K562 (cell line): ENCODE measurements around the gene DCAF6. TPM values are rescaled to one million over a fixed set of nuclear protein-coding genes. Genes with fewer than 3 reads are reported as not detected.

ENCODE experiments used
- ATAC-seq: fragments of 200-7000 bp; cut with Tn5 transposase; 3 replicates; pipeline ENCODE4 v1.9.1; 2020; ENCODE audit warnings: moderate library complexity
- BruUV-seq: library from RNA; stranded (reverse); fragments of 400-500 nt; replicated peaks from 2 replicates; lab custom pipeline; 2021; lab: Mats Ljungman, UMichigan
- CTCF ChIA-PET: fragments of 300-600 bp; formaldehyde crosslinking; extraction: SDS; loops from one replicate; lab custom pipeline; 2021; ENCODE audit warnings: low intra/inter-chr PET ratio; lab: Yijun Ruan, JAX
- POLR2A ChIA-PET: fragments of 300-600, 350-650 bp; sonication (Branson Sonifier 250); formaldehyde crosslinking; extraction: SDS; loops from one replicate; lab custom pipeline; 2021; ENCODE audit warnings: antibody characterized with exemption, inconsistent platforms; lab: Yijun Ruan, JAX
- DNase-seq, 4 experiments: peaks; one replicate each; pipeline versions ENCODE4 v3.0.0 to v3.0.0-alpha.2; 2011 to 2018; ENCODE audit warnings: low spot score in 3 of 4, mixed read lengths in 3 of 4; ENCODE audit errors: extremely low read depth in 1 of 4
- FAIRE-seq: peaks from 2 replicates; lab custom pipeline; 2011; peaks lifted over from hg19 to GRCh38; lab: Jason Lieb, UNC
- H2AFZ ChIP-seq: 2 replicates; pipeline ENCODE4 v1.6.0; 2011; ENCODE audit warnings: low read depth, low read length, control low read depth, inconsistent platforms
- H3K27ac ChIP-seq: fragments of 200-600 bp; 3 replicates; pipeline ENCODE4 v1.8.0; 2011; ENCODE audit warnings: low read depth, mild to moderate bottlenecking, control low read depth, inconsistent platforms, low read length, moderate library complexity, mixed read lengths; ENCODE audit errors: extremely low read depth
- H3K27me3 ChIP-seq, 2 experiments: fragments of 300-600 bp in 1 of 2; 2 replicates in 1 of 2; 3 replicates in 1 of 2; pipeline versions ENCODE4 v1.6.0 to v1.8.0; 2011; ENCODE audit warnings: inconsistent platforms in 2 of 2, low read length in 2 of 2, mild to moderate bottlenecking in 1 of 2, mixed read lengths in 1 of 2, moderate library complexity in 1 of 2; ENCODE audit not compliant: control insufficient read depth in 2 of 2, insufficient read depth in 2 of 2
- H3K36me3 ChIP-seq: fragments of 300-600 bp; 3 replicates; pipeline ENCODE4 v1.8.0; 2011; ENCODE audit warnings: mild to moderate bottlenecking, low read length, inconsistent platforms; ENCODE audit not compliant: control insufficient read depth, insufficient read depth
- H3K4me1 ChIP-seq, 2 experiments: fragments of 200-600 bp in 1 of 2; replicated peaks in 1 of 2; 2 replicates in 1 of 2; 3 replicates in 1 of 2; pipeline versions ENCODE4 v1.5.1 to v1.8.0; 2011; ENCODE audit warnings: inconsistent platforms in 2 of 2, low read length in 2 of 2, mild to moderate bottlenecking in 1 of 2, mixed read lengths in 1 of 2, moderate library complexity in 1 of 2; ENCODE audit not compliant: control insufficient read depth in 2 of 2, insufficient read depth in 2 of 2
- H3K4me2 ChIP-seq: 2 replicates; pipeline ENCODE4 v1.6.1; 2011; ENCODE audit warnings: low read length, control low read depth, inconsistent platforms, mixed read lengths; ENCODE audit not compliant: insufficient read depth
- H3K4me3 ChIP-seq: fragments of 200-600 bp; sonication (generic), shearing (Covaris generic); 2 replicates; pipeline ENCODE4 v1.5.1; 2016; ENCODE audit warnings: control low read depth, inconsistent platforms
- H3K79me2 ChIP-seq: fragments of 200-600 bp; 3 replicates; pipeline ENCODE4 v1.8.0; 2011; ENCODE audit warnings: low read length, inconsistent platforms; ENCODE audit not compliant: control insufficient read depth, insufficient read depth
- H3K9ac ChIP-seq, 2 experiments: 2 replicates each; pipeline versions ENCODE4 v1.6.0 to v1.6.1; 2011; ENCODE audit warnings: low read depth in 2 of 2, low read length in 2 of 2, control low read depth in 1 of 2, inconsistent platforms in 1 of 2, mild to moderate bottlenecking in 1 of 2, mixed read lengths in 1 of 2; ENCODE audit not compliant: insufficient read depth in 1 of 2
- H3K9me1 ChIP-seq: one replicate; pipeline ENCODE4 v1.6.0; 2011; ENCODE audit warnings: inconsistent platforms, mild to moderate bottlenecking, low read length, moderate library complexity; ENCODE audit not compliant: control insufficient read depth, insufficient read depth
- H3K9me3 ChIP-seq: replicated peaks from 2 replicates; pipeline ENCODE4 v1.5.1; 2011; ENCODE audit warnings: low read depth, low read length, inconsistent platforms; ENCODE audit not compliant: control insufficient read depth, insufficient read depth
- H4K20me1 ChIP-seq: replicated peaks from 2 replicates; pipeline ENCODE4 v1.6.1; 2011; ENCODE audit warnings: low read length, inconsistent platforms, mixed read lengths; ENCODE audit not compliant: control insufficient read depth, insufficient read depth
- ADNP ChIP-seq: fragments of 200-800 bp; sonication (Bioruptor generic); IDR thresholded peaks from 2 replicates; pipeline ENCODE4 v1.6.1; 2016; ENCODE audit warnings: missing genetic modification characterization, missing compliant biosample characterization
- CCAR2 ChIP-seq: fragments of 200-400 bp; formaldehyde crosslinking; IDR thresholded peaks from 2 replicates; pipeline ENCODE4 v1.6.1; 2017; ENCODE audit warnings: mild to moderate bottlenecking, low read depth, low read length
- POLR2AphosphoS2 ChIP-seq: IDR thresholded peaks from 2 replicates; pipeline ENCODE4 v1.6.1; 2012; ENCODE audit warnings: low read length, improper control_type of control experiment
- ZNF217 ChIP-seq: sonication (generic); formaldehyde crosslinking; IDR thresholded peaks from 2 replicates; pipeline ENCODE4 v1.8.0; 2022; ENCODE audit warnings: mild to moderate bottlenecking, missing genetic modification reagents
- ZNF3 ChIP-seq: fragments of 250-450 bp; sonication (Bioruptor Pico); IDR thresholded peaks from 2 replicates; pipeline ENCODE4 v1.5.0; 2021; ENCODE audit warnings: mild to moderate bottlenecking, moderate library complexity
- WGBS: fragments of 100-300 bp; shearing (Covaris generic); methylation state at CpG from one replicate; pipeline ENCODE4 v1.1.6; 2016; ENCODE audit warnings: low coverage, mixed read lengths; ENCODE audit not compliant: insufficient coverage; ENCODE audit errors: missing lambda C conversion rate; 5-methylcytosine and 5-hydroxymethylcytosine counted together
- in situ Hi-C: fragments of 300-500 bp; cut with MboI; formaldehyde crosslinking; loops from 4 replicates; pipeline ENCODE4 v1.15.0; 2018; ENCODE audit warnings: inconsistent platforms, mixed read lengths
- intact Hi-C: fragments of 100-400 bp; cut with micrococcal nuclease; formaldehyde crosslinking; loops from 2 replicates; pipeline ENCODE4 v1.14.2; 2022
- polyA plus RNA-seq, 8 experiments: library from polyadenylated mRNA; depleted of rRNA in 4 of 8; stranded (reverse) in 5 of 8; unstranded in 3 of 8; fragments of >200 nt; fragmentation: Nextera tagmentation in 2 of 8; fragmentation: Illumina TruSeq in 1 of 8; extraction: Ambion mirVana in 2 of 8; extraction: Trizol in 1 of 8; gene quantifications; 2 replicates each; pipeline versions ENCODE4 v1.2.1 to v1.2.3, GENCODE V29; 2011 to 2014; ENCODE audit warnings: inconsistent platforms in 1 of 8, missing spikeins in 1 of 8
- total RNA-seq, 7 experiments: library from RNA; depleted of rRNA in 6 of 7; stranded (reverse); fragments of >200 nt in 6 of 7; fragmentation: Illumina TruSeq in 2 of 7; extraction: Trizol in 2 of 7; gene quantifications; 2 replicates each; pipeline versions ENCODE4 v1.2.1 to v1.2.3, GENCODE V29; 2011 to 2021; ENCODE audit warnings: low replicate concordance in 1 of 7
- TF ChIP-seq, protein P1 (sequence below): fragments of 200-800 bp; sonication (Bioruptor generic); IDR thresholded peaks from 2 replicates; pipeline ENCODE4 v1.6.1; 2016; ENCODE audit warnings: missing genetic modification characterization, missing compliant biosample characterization
- TF ChIP-seq, protein P2 (sequence below), 2 experiments: fragments of 450-650 bp in 1 of 2; sonication (generic) in 1 of 2; formaldehyde crosslinking in 1 of 2; IDR thresholded peaks in 1 of 2; conservative IDR thresholded peaks in 1 of 2; 2 replicates each; pipeline versions ENCODE4 v1.6.1 to v1.8.1; 2016 to 2023; ENCODE audit warnings: mild to moderate bottlenecking in 2 of 2, moderate library complexity in 2 of 2, inconsistent platforms in 1 of 2, missing genetic modification reagents in 1 of 2
- TF ChIP-seq, protein P3 (sequence below): fragments of 250-450 bp; sonication (Bioruptor Pico); IDR thresholded peaks from 2 replicates; pipeline ENCODE4 v1.5.0; 2021

The DCAF6 gene
- total and polyA plus RNA-seq, 9 of the 15 experiments (the other 6 are each of a cell fraction or from before 2014, with no cell fraction given), result 19.1 to 102 (median 46.3) TPM

DNA sequence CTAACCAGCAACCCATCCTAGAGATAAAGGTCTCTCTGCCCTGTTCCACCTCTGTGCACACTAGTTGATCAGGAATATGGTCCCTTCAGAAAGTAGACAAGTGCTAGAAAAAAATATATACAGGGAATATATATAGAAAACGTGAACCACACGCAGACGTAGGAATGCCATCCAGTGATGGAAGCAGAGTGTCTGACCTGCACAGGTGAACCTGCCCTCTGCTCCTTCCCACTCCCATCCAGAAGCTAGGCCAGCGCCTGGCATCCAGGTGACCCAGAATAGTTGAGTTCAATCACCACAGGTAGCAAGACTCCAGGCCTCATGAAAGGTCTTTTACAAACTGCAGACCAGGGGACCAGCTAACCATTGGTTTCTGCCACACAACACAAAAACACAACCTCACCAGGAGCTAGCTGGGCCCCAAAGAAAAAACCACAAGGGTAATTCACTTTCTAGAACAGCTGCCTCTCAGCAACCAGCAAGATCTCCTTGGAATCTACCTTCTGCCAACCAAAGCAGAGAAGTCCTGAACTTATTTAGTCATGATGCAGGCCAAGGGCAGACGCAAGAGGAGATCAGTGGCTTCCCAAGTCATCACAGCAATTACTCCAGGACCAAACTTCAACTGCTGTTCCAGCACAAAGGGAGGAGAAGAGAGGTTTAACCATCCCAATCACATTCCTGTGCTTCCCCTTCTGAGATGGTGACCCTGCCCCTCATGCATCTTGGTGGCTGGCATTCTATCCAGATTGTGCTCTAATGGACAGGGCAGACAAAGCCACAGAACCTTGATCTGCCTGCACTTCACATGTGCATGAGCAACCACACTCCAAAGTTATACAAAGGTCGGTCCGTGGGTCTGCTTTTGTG, 147.2 kb downstream of the DCAF6 start:
- CTCF ChIA-PET, result interaction anchor here (1.0 to 1.9 kb wide), 3 partner anchors 62 to 259 kb away, joined by 4 to 7 read pairs (median 4); no protein-coding TSS in a partner anchor
- Histone ChIP-seq H3K4me3 (no peak overlapping the region), H3K4me1 (peaks cover 8 to 9% of the 10 kb centered on the region in 2 experiments; a peak in 4 of 5 replicates), H2AFZ (no peak overlapping the region), H3K9me3 (no peaks in the 10 kb centered on the region), H3K27ac (no peak overlapping the region), H3K9ac (no peak overlapping the region), H3K9me1 (no peaks in the 10 kb centered on the region), H3K27me3 (no peaks in the 10 kb centered on the region), H3K4me2 (no peak overlapping the region), H4K20me1 (no peaks in the 10 kb centered on the region), H3K79me2 (no peaks in the 10 kb centered on the region), H3K36me3 (peaks cover 9% of the 10 kb centered on the region; the same call in 2 of the 3 replicates)
- DNase-seq, result peak in 1 of 4 experiments; percentile 11
- intact Hi-C loops, result loop anchor here (2.0 to 10.0 kb wide), 7 partner anchors 146 to 479 kb away; partner anchors contain the start of genes DCAF6 and MPC2
- FAIRE-seq, result no peak
- WGBS, result 49% methylated on average over 7 of the region's 7 CpGs
- no TSS peak for BruUV-seq
- in situ Hi-C loops, result loop anchor here (5.0 kb wide), 1 partner anchor 366 kb away; no protein-coding TSS in a partner anchor
- POLR2A ChIA-PET, result interaction anchor here (0.7 to 1.1 kb wide), 2 partner anchors 20 to 764 kb away, joined by 3 read pairs; no protein-coding TSS in a partner anchor
- no peak for ATAC-seq
- no peak for TF ChIP-seq ADNP
- TF ChIP-seq ZNF217 (CRISPR knock-in tag), result no peak
- TF ChIP-seq CCAR2, result no peak
- no peak for TF ChIP-seq POLR2AphosphoS2
- TF ChIP-seq, protein P1, sequence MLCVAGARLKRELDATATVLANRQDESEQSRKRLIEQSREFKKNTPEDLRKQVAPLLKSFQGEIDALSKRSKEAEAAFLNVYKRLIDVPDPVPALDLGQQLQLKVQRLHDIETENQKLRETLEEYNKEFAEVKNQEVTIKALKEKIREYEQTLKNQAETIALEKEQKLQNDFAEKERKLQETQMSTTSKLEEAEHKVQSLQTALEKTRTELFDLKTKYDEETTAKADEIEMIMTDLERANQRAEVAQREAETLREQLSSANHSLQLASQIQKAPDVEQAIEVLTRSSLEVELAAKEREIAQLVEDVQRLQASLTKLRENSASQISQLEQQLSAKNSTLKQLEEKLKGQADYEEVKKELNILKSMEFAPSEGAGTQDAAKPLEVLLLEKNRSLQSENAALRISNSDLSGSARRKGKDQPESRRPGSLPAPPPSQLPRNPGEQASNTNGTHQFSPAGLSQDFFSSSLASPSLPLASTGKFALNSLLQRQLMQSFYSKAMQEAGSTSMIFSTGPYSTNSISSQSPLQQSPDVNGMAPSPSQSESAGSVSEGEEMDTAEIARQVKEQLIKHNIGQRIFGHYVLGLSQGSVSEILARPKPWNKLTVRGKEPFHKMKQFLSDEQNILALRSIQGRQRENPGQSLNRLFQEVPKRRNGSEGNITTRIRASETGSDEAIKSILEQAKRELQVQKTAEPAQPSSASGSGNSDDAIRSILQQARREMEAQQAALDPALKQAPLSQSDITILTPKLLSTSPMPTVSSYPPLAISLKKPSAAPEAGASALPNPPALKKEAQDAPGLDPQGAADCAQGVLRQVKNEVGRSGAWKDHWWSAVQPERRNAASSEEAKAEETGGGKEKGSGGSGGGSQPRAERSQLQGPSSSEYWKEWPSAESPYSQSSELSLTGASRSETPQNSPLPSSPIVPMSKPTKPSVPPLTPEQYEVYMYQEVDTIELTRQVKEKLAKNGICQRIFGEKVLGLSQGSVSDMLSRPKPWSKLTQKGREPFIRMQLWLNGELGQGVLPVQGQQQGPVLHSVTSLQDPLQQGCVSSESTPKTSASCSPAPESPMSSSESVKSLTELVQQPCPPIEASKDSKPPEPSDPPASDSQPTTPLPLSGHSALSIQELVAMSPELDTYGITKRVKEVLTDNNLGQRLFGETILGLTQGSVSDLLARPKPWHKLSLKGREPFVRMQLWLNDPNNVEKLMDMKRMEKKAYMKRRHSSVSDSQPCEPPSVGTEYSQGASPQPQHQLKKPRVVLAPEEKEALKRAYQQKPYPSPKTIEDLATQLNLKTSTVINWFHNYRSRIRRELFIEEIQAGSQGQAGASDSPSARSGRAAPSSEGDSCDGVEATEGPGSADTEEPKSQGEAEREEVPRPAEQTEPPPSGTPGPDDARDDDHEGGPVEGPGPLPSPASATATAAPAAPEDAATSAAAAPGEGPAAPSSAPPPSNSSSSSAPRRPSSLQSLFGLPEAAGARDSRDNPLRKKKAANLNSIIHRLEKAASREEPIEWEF (CRISPR knock-in tag), result no peak
- TF ChIP-seq, protein P2, sequence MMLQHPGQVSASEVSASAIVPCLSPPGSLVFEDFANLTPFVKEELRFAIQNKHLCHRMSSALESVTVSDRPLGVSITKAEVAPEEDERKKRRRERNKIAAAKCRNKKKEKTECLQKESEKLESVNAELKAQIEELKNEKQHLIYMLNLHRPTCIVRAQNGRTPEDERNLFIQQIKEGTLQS (IDR thresholded peaks at IDR 0.05), result no peak
- TF ChIP-seq, protein P2 (CRISPR knock-in tag; conservative IDR thresholded peaks at IDR 0.05), result no peak
- TF ChIP-seq ZNF3 (CRISPR knock-in tag), result no peak
- TF ChIP-seq, protein P3, sequence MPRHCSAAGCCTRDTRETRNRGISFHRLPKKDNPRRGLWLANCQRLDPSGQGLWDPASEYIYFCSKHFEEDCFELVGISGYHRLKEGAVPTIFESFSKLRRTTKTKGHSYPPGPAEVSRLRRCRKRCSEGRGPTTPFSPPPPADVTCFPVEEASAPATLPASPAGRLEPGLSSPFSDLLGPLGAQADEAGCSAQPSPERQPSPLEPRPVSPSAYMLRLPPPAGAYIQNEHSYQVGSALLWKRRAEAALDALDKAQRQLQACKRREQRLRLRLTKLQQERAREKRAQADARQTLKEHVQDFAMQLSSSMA (CRISPR knock-in tag), result no peak
